Neural progenitor cell (in vitro differentiated cells): Measurements from ENCODE around the gene GABBR1.

Experiments used
- CTCF ChIP-seq: fragments of 200-600 bp; sonication (generic); IDR thresholded peaks from 2 replicates; pipeline ENCODE4 v1.5.1; 2017; ENCODE audit warnings: antibody characterized with exemption, mild to moderate bottlenecking
- EZH2 ChIP-seq: fragments of 200-600 bp; sonication (generic); IDR thresholded peaks from 2 replicates; pipeline ENCODE4 v1.6.1; 2017; ENCODE audit warnings: antibody characterized with exemption, mild to moderate bottlenecking, moderate library complexity

DNA sequence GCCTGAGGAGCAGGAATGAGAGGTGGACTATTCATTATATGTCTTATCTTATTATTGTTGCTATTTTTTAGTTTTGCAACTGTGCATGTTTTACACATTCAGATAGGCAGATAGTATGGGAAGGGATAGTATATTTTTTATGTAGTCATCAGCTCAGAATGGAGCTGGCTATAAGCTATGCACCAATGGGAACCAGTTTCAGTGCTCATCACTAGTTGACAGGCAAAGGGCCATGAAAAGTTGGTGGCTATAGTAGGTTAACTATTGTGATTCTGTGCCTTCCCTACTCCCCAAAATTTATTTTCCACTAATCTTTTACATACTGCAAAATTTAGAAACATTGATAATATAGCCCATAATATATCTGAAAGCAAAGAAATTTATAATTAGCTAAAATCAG is 68.1 kb downstream of the GABBR1 start:
- TF ChIP-seq CTCF (no peak), EZH2 (no peak)
